IMR-90 (cell line): ENCODE data around the gene B3GAT2. TPM values are rescaled to one million over a fixed set of nuclear protein-coding genes. Genes with fewer than 3 reads are reported as not detected.

Source experiments
- ATAC-seq: fragments of 200-7000 bp; cut with Tn5 transposase; 2 replicates; pipeline ENCODE4 v1.9.1; 2020; ENCODE audit warnings: low read depth, mild to moderate bottlenecking, moderate library complexity
- BruUV-seq: library from RNA; stranded (reverse); fragments of 400-500 nt; replicated peaks from 2 replicates; lab custom pipeline; 2021; lab: Mats Ljungman, UMichigan
- CTCF ChIA-PET: fragments of 300-600 bp; formaldehyde crosslinking; extraction: SDS; loops from one replicate; lab custom pipeline; 2021; ENCODE audit warnings: antibody characterized with exemption; lab: Yijun Ruan, JAX
- POLR2A ChIA-PET: fragments of 300-600 bp; sonication (Branson Sonifier 250); formaldehyde crosslinking; loops from one replicate; lab custom pipeline; 2022; ENCODE audit warnings: antibody characterized with exemption; ENCODE audit not compliant: unreplicated experiment; lab: Charles Lee
- DNase-seq: peaks from one replicate; pipeline ENCODE4 v3.0.0; 2013
- H2AFZ ChIP-seq: replicated peaks from 2 replicates; pipeline ENCODE3; 2013; ENCODE audit warnings: low read length, mild to moderate bottlenecking; ENCODE audit not compliant: poor library complexity
- H2AK5ac ChIP-seq: 2 replicates; pipeline ENCODE4 v1.6.1; 2013; ENCODE audit warnings: low read depth, low read length, inconsistent platforms
- H2AK9ac ChIP-seq: replicated peaks from 2 replicates; pipeline ENCODE3; 2013; ENCODE audit warnings: mild to moderate bottlenecking, low read depth, low read length, moderate library complexity; ENCODE audit not compliant: poor library complexity
- H2BK120ac ChIP-seq: 2 replicates; pipeline ENCODE4 v1.6.1; 2013; ENCODE audit warnings: low read depth, low read length, inconsistent platforms
- H2BK15ac ChIP-seq: 3 replicates; pipeline ENCODE4 v1.6.1; 2013; ENCODE audit warnings: low read depth, low read length, inconsistent platforms
- H2BK20ac ChIP-seq: 2 replicates; pipeline ENCODE4 v1.6.1; 2013; ENCODE audit warnings: low read depth, mild to moderate bottlenecking, inconsistent platforms, low read length, moderate library complexity
- H2BK5ac ChIP-seq: 2 replicates; pipeline ENCODE4 v1.6.1; 2013; ENCODE audit warnings: mild to moderate bottlenecking, low read depth, low read length, inconsistent platforms; ENCODE audit not compliant: poor library complexity, severe bottlenecking
- H3K14ac ChIP-seq: replicated peaks from 2 replicates; pipeline ENCODE4 v1.6.1; 2013; ENCODE audit warnings: low read depth, low read length, inconsistent platforms
- H3K18ac ChIP-seq: 2 replicates; pipeline ENCODE4 v1.6.1; 2013; ENCODE audit warnings: low read depth, low read length, control low read depth
- H3K23ac ChIP-seq: 2 replicates; pipeline ENCODE4 v1.6.1; 2013; ENCODE audit warnings: low read depth, low read length, inconsistent platforms
- H3K27ac ChIP-seq: 2 replicates; pipeline ENCODE4 v1.5.1; 2013; ENCODE audit warnings: mild to moderate bottlenecking, control low read depth, low read length; ENCODE audit not compliant: insufficient read depth
- H3K27me3 ChIP-seq: 2 replicates; pipeline ENCODE4 v1.6.1; 2013; ENCODE audit warnings: low read length; ENCODE audit not compliant: control insufficient read depth, insufficient read depth
- H3K36me3 ChIP-seq: 2 replicates; pipeline ENCODE4 v1.6.1; 2013; ENCODE audit warnings: low read length, mixed read lengths; ENCODE audit not compliant: control insufficient read depth, insufficient read depth
- H3K4ac ChIP-seq: 2 replicates; pipeline ENCODE4 v1.6.1; 2013; ENCODE audit warnings: low read depth, low read length, inconsistent platforms
- H3K4me1 ChIP-seq: 2 replicates; pipeline ENCODE4 v1.6.1; 2013; ENCODE audit warnings: low read length, mixed read lengths; ENCODE audit not compliant: control insufficient read depth, insufficient read depth
- H3K4me2 ChIP-seq: 2 replicates; pipeline ENCODE4 v1.6.1; 2013; ENCODE audit warnings: low read depth, mild to moderate bottlenecking, control low read depth, low read length, moderate library complexity
- H3K4me3 ChIP-seq: 2 replicates; pipeline ENCODE4 v1.5.1; 2013; ENCODE audit warnings: low read depth, mild to moderate bottlenecking, control low read depth, low read length, moderate library complexity; ENCODE audit not compliant: insufficient read depth
- H3K56ac ChIP-seq: 2 replicates; pipeline ENCODE4 v1.6.1; 2013; ENCODE audit warnings: low read length, inconsistent platforms; ENCODE audit not compliant: insufficient read depth; ENCODE audit errors: extremely low read depth
- H3K79me1 ChIP-seq, 2 experiments: 2 replicates each; pipeline ENCODE4 v1.6.1; 2013; ENCODE audit warnings: low read length in 2 of 2, inconsistent platforms in 1 of 2, low read depth in 1 of 2
- H3K9ac ChIP-seq: 2 replicates; pipeline ENCODE4 v1.6.1; 2013; ENCODE audit warnings: low read depth, low read length, control low read depth
- H3K9me1 ChIP-seq: 2 replicates; pipeline ENCODE4 v1.6.1; 2013; ENCODE audit warnings: low read length, inconsistent platforms; ENCODE audit not compliant: insufficient read depth
- H3K9me3 ChIP-seq: 2 replicates; pipeline ENCODE4 v1.6.1; 2013; ENCODE audit warnings: low read length; ENCODE audit not compliant: control insufficient read depth, insufficient read depth
- H4K20me1 ChIP-seq: 2 replicates; pipeline ENCODE4 v1.6.1; 2013; ENCODE audit warnings: low read length, inconsistent platforms; ENCODE audit not compliant: insufficient read depth
- H4K5ac ChIP-seq: 2 replicates; pipeline ENCODE4 v1.6.1; 2013; ENCODE audit warnings: mild to moderate bottlenecking, low read depth, low read length, control low read depth
- H4K8ac ChIP-seq, 2 experiments: 2 replicates each; pipeline ENCODE4 v1.6.1; 2013; ENCODE audit warnings: low read depth in 2 of 2, low read length in 2 of 2, control low read depth in 1 of 2, inconsistent platforms in 1 of 2
- H4K91ac ChIP-seq: 2 replicates; pipeline ENCODE4 v1.6.1; 2013; ENCODE audit warnings: low read depth, low read length, inconsistent platforms; ENCODE audit not compliant: insufficient read depth
- BHLHE40 ChIP-seq: fragments of 150-350 bp; IDR thresholded peaks from 2 replicates; pipeline ENCODE4 v1.6.1; 2016; ENCODE audit warnings: mild to moderate bottlenecking, low read depth, low read length
- ELK1 ChIP-seq: fragments of 150-350 bp; IDR thresholded peaks from 2 replicates; pipeline ENCODE4 v1.6.1; 2016; ENCODE audit warnings: low read depth, mild to moderate bottlenecking, low read length, moderate library complexity, borderline replicate concordance
- MXI1 ChIP-seq: IDR thresholded peaks from 2 replicates; pipeline ENCODE4 v1.6.1; 2012; ENCODE audit warnings: low read depth, mild to moderate bottlenecking, low read length, moderate library complexity, borderline replicate concordance
- RFX5 ChIP-seq: IDR thresholded peaks from 2 replicates; pipeline ENCODE4 v1.8.0; 2012; ENCODE audit warnings: low read depth, mild to moderate bottlenecking, low read length, moderate library complexity
- SMC3 ChIP-seq: fragments of 150-350 bp; IDR thresholded peaks from 2 replicates; pipeline ENCODE4 v1.6.1; 2016; ENCODE audit warnings: low read depth, mild to moderate bottlenecking, antibody characterized with exemption, low read length, moderate library complexity
- WGBS, 2 experiments: methylation state at CpG; one replicate each; pipeline versions ENCODE4 v1.1.5 to v1.1.7; 2013; ENCODE audit warnings: missing lambda C conversion rate in 2 of 2; ENCODE audit not compliant: insufficient read length in 1 of 2; ENCODE audit errors: extremely low coverage in 2 of 2; 5-methylcytosine and 5-hydroxymethylcytosine counted together
- dilution Hi-C: fragments of 300-500 bp; cut with HindIII; formaldehyde crosslinking; loops from one replicate; pipeline ENCODE4 v1.14.3; 2018; ENCODE audit warnings: low sequenced_read_pairs; ENCODE audit not compliant: unreplicated experiment
- in situ Hi-C: fragments of 300-500 bp; cut with MboI; formaldehyde crosslinking; loops from 3 replicates; pipeline ENCODE4 v1.14.3; 2019; ENCODE audit warnings: low sequenced_read_pairs, inconsistent platforms, mixed read lengths
- intact Hi-C: fragments of 100-400 bp; cut with micrococcal nuclease; formaldehyde crosslinking; loops from 2 replicates; pipeline ENCODE4 v1.10.0; 2022
- polyA plus RNA-seq, 3 experiments: library from polyadenylated mRNA; depleted of rRNA; stranded (reverse); fragments of >200 nt; gene quantifications; 2 replicates each; pipeline ENCODE4 v1.2.3, GENCODE V29; 2012; ENCODE audit warnings: low replicate concordance in 1 of 3
- total RNA-seq: library from RNA; depleted of rRNA; stranded (reverse); fragments of >200 nt; gene quantifications from 2 replicates; pipeline ENCODE4 v1.2.3, GENCODE V29; 2012

B3GAT2 gene
- total and polyA plus RNA-seq, 2 of the 4 experiments (the other 2 are of a cell fraction), result 0.02 TPM; not detected in 1

- ChIA-PET CTCF (no interaction called here), POLR2A (no interaction called here)
- Histone ChIP-seq H2AK9ac (no peak overlapping the region), H3K23ac (no peak overlapping the region), H3K79me1 (no peaks in the 10 kb centered on the region), H2BK5ac (no peak overlapping the region), H2BK20ac (no peak overlapping the region), H3K9me3 (no peaks in the 10 kb centered on the region), H4K8ac (no peak overlapping the region), H3K56ac (no peak overlapping the region), H3K18ac (no peak overlapping the region), H3K4me1 (no peaks in the 10 kb centered on the region), H3K9ac (no peak overlapping the region), H3K14ac (no peak overlapping the region), H3K27me3 (no peaks in the 10 kb centered on the region), H3K27ac (no peak overlapping the region), H3K4me2 (no peak overlapping the region), H3K4me3 (no peak overlapping the region), H4K91ac (no peak overlapping the region), H2BK120ac (no peak overlapping the region), H2AK5ac (no peak overlapping the region), H3K36me3 (no peaks in the 10 kb centered on the region), H4K5ac (no peak overlapping the region), H3K4ac (no peak overlapping the region), H2BK15ac (no peak overlapping the region), H4K20me1 (no peaks in the 10 kb centered on the region), H3K9me1 (no peaks in the 10 kb centered on the region), H2AFZ (no peak overlapping the region)
- ATAC-seq, result no peak
- intact Hi-C loops (no loop called here), in situ Hi-C loops (no loop called here), dilution Hi-C loops (no loop called here)
- WGBS, 2 experiments, result no CpG with 5 or more reads among the region's 1 CpG
- no peak for DNase-seq
- no TSS peak for BruUV-seq
- TF ChIP-seq RFX5 (no peak), BHLHE40 (no peak), SMC3 (no peak), ELK1 (no peak), MXI1 (no peak)
Measured at GRCh38 chr6:70860920-70861319, 95.9 kb downstream of the B3GAT2 start.
